Lower leg skin (tissue), 4 donors: ENCODE measurements around the gene EEF2K. TPM values are rescaled to one million over a fixed set of nuclear protein-coding genes. Genes with fewer than 3 reads are reported as not detected.

Experiments
- DNase-seq, 2 donors: peaks; one replicate each; pipeline ENCODE4 v3.0.0-alpha.2; 2019; ENCODE audit warnings: low spot score in 2 of 2
- H3K4me3 ChIP-seq: fragments of 200-600 bp; sonication (generic); 2 replicates; pipeline ENCODE4 v1.5.1; 2017; ENCODE audit warnings: mild to moderate bottlenecking, low read depth; ENCODE audit not compliant: poor library complexity, severe bottlenecking
- POLR2A ChIP-seq, 2 donors: fragments of 450-650 bp; IDR thresholded peaks; one replicate each; pipeline ENCODE4 v1.6.1; 2016 to 2017; ENCODE audit warnings: antibody characterized with exemption in 2 of 2, mild to moderate bottlenecking in 1 of 2, moderate library complexity in 1 of 2
- WGBS, 2 donors: methylation state at CpG; one replicate each; pipeline ENCODE4 v1.1.5; 2018; 5-methylcytosine and 5-hydroxymethylcytosine counted together
- intact Hi-C: fragments of 100-400 bp; cut with DNase I; formaldehyde crosslinking; loops from one replicate; pipeline ENCODE4 v1.15.0; 2023; ENCODE audit warnings: low total_unique reads
- total RNA-seq, 4 donors: library from RNA; depleted of rRNA; stranded (reverse); fragments of >200 nt; gene quantifications; one replicate each; pipeline ENCODE4 v1.1.0, GENCODE V29; 2016
- TF ChIP-seq, protein P1 (sequence below), 3 donors: fragments of 450-650 bp; IDR thresholded peaks; one replicate each; pipeline ENCODE4 v1.5.1; 2016; ENCODE audit warnings: antibody characterized with exemption in 3 of 3, mild to moderate bottlenecking in 3 of 3, moderate library complexity in 2 of 3

EEF2K gene
- total RNA-seq, 4 donors from 2014 or later = 47.8 to 112 (median 73.2) TPM

- 78 to 89% methylated on average over 4 of the region's 4 CpGs for WGBS, 2 donors
- intact Hi-C loops = no loop called here
These were observed 85.8 kb downstream of the EEF2K start for GRCh38 chr16:22291860-22292318.

DNA sequence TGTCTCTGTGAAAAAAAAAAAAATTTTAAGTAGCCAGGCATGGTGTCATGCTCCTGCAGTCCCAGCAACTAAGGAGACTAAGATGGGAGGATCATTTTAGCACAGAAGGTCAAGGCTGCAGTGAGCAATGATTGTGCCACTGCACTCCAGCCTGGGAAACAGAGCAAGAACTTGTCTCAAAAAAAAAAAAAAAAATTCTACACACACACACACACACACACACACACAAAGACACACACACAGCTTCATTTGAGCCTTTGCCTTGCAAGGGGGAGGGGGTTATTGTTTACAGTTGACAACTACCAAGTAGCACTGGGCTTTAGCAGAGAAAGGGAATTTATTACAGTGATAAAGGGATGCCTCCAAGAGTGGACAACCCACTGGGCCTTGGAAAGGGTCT lies 86.2 kb downstream of the EEF2K start:
- DNase-seq = no peak
- intact Hi-C loops = no loop called here
- no peak overlapping the region for H3K4me3 ChIP-seq
- TF ChIP-seq POLR2A (IDR thresholded peaks at IDR 0.05) = no peak
- TF ChIP-seq, protein P1, sequence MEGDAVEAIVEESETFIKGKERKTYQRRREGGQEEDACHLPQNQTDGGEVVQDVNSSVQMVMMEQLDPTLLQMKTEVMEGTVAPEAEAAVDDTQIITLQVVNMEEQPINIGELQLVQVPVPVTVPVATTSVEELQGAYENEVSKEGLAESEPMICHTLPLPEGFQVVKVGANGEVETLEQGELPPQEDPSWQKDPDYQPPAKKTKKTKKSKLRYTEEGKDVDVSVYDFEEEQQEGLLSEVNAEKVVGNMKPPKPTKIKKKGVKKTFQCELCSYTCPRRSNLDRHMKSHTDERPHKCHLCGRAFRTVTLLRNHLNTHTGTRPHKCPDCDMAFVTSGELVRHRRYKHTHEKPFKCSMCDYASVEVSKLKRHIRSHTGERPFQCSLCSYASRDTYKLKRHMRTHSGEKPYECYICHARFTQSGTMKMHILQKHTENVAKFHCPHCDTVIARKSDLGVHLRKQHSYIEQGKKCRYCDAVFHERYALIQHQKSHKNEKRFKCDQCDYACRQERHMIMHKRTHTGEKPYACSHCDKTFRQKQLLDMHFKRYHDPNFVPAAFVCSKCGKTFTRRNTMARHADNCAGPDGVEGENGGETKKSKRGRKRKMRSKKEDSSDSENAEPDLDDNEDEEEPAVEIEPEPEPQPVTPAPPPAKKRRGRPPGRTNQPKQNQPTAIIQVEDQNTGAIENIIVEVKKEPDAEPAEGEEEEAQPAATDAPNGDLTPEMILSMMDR (IDR thresholded peaks at IDR 0.05) = no peak

More at GRCh38 chr16:22291860-22292318, 85.8 kb downstream of the EEF2K start:
- TF ChIP-seq, protein P1 (IDR thresholded peaks at IDR 0.05) = no peak
- TF ChIP-seq POLR2A (IDR thresholded peaks at IDR 0.05) = no peak
- DNase-seq = no peak
- no peak overlapping the region for H3K4me3 ChIP-seq

- 86 to 92% methylated on average over 11 of the region's 11 CpGs for WGBS, 2 donors
- TF ChIP-seq, protein P1 (IDR thresholded peaks at IDR 0.05) = no peak
- no peak for TF ChIP-seq POLR2A (IDR thresholded peaks at IDR 0.05)
- no peak overlapping the region for H3K4me3 ChIP-seq
- intact Hi-C loops = no loop called here
- no peak for DNase-seq
These were observed 87.3 kb downstream of the EEF2K start for GRCh38 chr16:22293137-22294106.

- intact Hi-C loops = loop anchor here (2.0 kb wide), 1 partner anchor 100 kb away; no protein-coding TSS in a partner anchor
- DNase-seq = no peak
- peak overlapping the region; percentile 45 for H3K4me3 ChIP-seq
- WGBS, 2 donors = 3 to 4% methylated on average over 17 of the region's 17 CpGs
- TF ChIP-seq, protein P1 (IDR thresholded peaks at IDR 0.05) = no peak
These were observed 90.4 kb downstream of the EEF2K start for GRCh38 chr16:22296225-22297113.

DNA sequence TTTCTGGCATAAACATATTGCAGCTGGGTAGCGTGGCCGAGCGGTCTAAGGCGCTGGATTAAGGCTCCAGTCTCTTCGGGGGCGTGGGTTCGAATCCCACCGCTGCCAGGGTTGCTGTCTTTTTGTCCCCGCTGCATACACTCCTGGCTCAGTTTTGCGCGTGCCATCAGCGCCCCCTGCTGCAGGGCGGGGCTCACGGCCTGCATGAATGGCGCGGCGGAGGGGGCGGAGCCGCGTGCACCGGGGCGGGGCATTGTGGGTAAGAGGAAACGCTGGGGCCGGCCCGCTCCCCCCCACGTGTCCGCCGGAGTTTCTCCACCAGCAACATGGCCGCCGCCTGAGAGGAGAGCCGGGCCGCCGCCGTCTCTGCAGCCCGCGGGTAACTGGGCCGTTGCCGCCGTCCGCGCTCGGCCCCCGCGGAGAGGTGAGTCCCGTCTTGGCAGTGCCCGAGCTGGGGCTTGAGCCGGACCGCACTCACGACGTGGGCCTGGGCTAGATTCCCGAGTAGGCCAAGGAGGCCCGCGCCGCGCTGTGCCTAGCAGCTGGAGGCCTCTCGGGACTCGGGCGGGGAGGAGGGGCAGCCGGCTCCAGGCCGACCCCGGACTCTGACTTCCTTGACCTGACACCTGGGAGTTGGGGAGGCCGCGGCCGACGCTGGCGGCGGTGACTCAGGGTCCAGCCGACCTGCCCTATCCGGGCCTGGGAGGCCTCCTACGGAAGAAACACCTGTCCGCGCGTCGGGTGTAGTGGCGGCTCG lies 91.2 kb downstream of the EEF2K start, which contains the start of gene POLR3E:
Gene POLR3E, plus strand, starts transcription at position 296 of the 757 bp plus-strand sequence. CDS start 5,560 bp downstream, outside the sequence.
- intact Hi-C loops = loop anchor here (2.0 kb wide), 1 partner anchor 100 kb away; no protein-coding TSS in a partner anchor
- no peak for TF ChIP-seq POLR2A (IDR thresholded peaks at IDR 0.05)
- TF ChIP-seq, protein P1 (IDR thresholded peaks at IDR 0.05) = peak in 1 of 3 donors; percentile 98
- peak; percentile 99 to 100 for DNase-seq
- WGBS, 2 donors = 0% methylated on average over 35 to 39 of the region's 76 CpGs
- peak within 1 kb of the TSS; percentile 68 for H3K4me3 ChIP-seq
